DMS153 (cell line): Measurements from ENCODE around the gene SAMD4B.
"Not testable (repeated sequence)": the region's sequence is repeated elsewhere in the genome, so short reads cannot be mapped to it uniquely, and the experiment has no call there.

ENCODE experiments used
- DNase-seq: peaks from one replicate; lab custom pipeline; 2025; lab: John Stamatoyannopoulos, UW

The SAMD4B gene

DNA sequence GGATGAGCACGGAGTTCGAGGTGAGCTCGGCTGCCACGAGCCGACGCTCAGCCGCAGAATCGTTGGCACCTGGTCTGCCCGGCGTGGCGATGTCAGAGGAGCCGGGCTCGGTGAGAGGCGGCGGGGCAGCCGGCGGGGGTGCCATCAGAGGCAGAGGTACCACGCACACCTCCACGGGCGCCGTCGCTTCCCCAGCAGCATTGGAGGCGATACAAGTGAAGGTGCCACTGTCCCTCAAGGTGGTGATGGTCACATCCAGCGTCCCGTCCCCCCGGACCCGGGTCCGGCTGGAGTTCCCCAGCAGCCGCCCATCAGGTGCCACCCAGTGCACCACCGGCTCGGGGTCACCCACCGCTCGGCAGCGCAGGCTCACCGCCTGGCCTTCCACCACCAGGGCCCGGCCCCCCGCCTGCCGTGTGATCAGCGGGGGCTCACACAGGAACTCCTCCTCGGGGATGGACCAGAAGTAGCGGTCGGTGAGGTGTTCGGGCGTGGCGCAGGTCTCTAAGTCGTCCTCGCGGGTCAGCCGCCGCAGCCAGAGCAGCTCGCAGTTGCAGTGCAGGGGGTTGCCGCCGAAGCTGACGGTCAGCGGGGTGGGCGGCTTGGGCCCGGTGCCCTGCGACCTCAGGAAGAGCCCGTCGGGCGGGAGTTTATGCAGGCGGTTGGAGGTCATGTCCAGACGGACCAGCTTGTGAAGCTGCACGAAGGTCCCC, 28.0 kb upstream of the SAMD4B start:
- DNase-seq, result no peak

DNA sequence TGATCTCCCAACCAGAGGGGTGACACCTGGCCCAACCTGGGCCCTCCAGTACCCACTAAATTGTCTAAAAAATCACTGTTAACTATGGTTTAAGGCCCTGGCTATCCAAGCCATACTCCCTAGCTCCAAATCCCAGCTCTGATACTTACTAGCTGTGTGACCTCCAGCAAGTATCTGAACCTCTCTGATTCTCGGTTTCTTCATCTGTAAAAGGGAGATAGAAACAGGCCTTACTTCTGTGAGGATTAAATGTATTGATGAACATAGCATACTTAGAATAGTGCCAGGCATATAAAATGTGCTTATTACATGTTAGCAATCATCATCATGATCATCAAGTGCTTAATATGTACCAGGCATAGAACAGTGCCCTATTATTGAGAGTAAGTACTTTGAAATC, 26.3 kb upstream of the SAMD4B start:
- DNase-seq, result no peak

DNA sequence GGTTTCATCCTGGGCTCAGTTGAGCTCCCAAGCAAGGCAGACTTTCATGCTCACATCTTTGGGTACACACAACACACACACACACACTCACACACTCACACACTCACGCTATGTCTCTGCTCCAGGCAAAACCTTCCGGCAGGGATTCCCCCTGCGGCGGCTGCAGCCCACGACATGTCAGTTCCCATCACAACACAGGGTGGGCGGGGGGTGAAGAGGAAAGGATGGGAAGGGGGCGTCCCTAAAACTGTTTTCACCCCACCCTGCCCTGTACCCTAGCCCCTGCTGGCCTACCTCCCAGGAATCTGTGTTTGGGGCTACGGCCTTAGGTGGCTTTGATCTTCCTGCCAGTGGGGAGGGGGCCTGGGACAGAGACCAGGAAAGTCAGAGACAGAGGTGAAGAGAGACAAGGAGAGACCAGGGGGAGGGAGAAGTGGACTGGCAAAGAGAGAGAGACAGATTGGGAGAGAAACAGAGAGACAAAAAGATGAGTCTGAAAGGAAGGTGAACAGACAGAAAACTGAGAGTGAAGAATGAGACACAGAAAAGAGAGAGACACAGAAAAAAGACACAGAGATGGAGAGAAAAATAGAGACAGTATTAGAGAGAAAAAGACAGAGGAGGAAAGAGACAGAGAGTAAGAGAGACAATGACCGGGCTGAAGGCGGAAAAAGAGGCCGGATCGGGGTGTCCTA, 25.4 kb upstream of the SAMD4B start:
- no peak for DNase-seq

DNA sequence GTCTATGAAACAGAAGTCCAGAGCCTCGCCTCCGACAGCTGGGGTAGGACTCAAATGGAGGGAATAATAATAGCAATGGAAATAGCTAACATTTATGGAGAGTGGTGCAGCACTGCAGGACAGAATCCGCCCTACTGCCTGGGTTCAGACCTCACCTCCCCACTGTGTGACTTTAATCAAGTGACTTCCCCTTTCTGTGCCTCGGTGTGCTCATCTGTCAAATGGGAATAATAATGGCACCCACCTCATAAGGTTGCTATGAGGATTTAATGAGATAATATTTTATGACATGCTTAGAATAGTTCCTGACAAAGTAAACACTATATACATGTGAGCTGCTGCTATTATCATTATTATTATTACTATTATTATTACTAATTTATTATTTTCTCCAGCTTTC, 24.7 kb upstream of the SAMD4B start:
- no peak for DNase-seq

DNA sequence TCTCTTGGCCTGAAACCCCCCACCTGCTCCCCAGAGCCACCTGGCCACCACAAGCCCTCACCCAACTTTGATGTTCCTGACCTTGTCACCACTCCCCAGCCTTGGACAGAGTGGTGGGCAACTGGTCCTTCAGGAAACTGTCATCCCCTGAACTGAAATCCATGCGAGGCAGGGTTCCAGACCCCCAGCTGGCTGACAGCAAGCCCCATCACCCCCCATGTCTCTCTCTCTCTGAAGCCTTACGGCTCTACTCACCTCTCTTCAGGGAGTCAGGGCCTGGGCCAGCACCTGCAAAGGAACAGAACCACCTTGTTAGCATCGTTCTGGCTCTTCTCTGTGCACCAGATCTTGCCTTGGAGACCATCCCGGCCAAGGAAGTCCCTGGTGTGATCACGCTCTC, 24.1 kb upstream of the SAMD4B start:
- DNase-seq, result no peak

DNA sequence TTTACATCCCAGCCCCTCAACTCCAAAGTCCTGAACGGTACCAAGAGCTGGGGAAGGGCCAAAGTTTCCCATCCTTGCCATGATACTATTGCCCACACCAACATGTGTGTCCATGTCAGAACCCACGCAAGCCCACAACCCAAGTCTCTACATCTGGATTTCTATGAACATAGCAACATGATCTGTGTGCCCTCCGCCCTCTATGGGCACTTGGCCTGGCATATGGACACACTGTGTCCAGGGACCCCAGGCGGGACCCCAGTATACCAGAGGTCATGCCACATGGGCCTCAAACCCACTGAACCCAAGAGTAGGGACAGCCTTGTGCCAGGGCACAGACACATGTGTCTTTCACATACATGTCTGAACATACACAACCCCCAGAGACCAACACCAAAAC, 23.5 kb upstream of the SAMD4B start:
- no peak for DNase-seq

DNA sequence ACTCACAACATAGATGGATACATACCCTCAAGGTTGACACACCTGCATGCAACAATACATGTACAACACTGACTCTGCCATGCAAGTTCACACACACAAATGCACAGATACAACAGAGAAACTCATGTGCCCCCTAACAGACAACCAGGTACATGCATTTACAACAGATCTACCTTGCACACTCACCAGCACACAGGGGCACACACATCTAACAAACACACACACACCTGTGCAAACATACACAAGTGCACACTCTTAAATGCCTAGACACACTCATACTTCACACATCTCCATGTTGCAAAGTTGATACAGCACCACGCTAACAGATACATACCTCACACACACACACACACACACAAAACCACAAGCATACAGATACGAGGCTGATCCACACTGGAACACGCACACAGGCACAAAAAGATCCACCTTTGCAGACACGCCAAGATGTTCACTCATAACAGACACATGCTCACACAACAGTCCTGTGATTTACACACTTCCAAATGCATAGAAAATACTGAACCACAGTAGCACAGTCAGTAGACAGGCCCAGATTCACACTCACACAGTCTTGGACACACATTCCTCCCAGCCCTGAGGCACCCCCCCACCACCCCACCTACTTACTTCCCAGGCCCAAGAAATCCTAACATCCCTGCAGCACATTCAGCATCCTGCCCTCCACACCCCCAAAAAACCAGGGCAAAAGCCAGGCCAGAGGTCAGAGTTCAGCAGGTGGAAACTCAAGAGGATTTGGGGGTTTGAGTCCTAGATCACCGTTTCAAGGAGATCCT, 22.9 kb upstream of the SAMD4B start:
- DNase-seq, result no peak

DNA sequence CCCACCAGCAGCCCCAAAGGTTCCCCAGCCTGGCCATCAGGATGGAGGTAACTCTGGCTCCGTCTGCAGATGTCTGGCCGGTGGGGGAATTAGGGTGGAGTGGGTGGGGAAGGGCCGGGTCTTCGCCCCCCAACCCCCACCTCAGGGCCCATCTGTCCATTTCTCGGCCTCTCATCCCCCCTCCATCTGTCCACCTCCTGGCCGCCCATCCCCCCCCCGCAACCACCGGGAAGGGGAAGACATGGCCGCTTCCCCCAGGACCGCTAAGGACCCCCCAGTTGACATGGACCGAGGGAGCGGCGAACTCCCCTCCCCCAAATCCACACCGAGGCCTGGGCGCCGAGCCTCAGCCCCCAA, 22.4 kb upstream of the SAMD4B start:
- no peak for DNase-seq

DNA sequence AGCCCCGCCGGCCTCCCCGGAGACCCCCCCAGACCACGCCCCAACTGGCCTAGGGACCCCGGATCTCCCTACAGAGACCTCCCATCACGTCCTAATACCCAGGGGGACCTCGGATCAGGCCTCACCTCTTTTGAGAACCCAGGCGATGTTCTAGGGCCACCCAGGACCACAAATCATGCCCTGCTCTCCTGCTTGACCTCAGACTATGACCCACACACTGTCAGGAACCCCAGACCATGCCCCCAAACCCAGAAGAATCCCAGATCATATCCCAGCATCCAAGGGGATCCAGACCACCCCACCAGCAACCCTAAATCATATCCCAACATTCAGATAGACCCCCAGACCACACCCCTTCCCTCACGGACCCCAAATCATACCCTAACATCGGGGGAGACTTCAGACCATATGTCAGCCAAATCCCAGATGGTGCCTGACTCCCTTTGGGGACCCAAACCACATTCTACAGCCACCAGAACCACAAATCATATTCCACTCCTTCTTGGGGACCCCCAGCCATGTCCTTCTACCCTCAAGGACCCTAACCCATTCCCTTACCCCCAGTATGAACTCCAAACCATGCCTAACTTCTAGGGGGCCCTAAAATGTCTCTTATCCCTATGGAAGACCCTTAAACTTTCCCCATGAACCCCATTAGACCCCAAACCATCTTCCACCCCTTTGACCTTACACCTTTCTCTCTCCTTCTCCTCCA, 20.9 kb upstream of the SAMD4B start:
- no peak for DNase-seq

DNA sequence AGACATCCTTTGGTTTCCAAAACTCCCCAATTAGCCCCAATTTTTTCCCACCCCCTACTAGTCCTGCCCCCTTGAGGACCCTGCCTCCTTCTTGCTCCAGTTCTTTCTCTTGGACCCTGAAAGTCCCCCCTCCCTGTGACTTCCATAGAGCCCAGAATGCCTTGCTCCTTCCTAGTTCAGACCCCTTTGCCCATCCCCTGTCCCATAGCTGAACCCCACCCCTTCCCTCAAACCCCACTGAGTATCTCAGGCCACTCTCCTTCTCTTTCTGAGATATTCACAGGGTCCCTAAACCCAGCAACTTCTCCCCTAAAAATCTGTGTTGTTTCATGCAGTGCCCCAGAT, 20.4 kb upstream of the SAMD4B start:
- DNase-seq, result no peak

DNA sequence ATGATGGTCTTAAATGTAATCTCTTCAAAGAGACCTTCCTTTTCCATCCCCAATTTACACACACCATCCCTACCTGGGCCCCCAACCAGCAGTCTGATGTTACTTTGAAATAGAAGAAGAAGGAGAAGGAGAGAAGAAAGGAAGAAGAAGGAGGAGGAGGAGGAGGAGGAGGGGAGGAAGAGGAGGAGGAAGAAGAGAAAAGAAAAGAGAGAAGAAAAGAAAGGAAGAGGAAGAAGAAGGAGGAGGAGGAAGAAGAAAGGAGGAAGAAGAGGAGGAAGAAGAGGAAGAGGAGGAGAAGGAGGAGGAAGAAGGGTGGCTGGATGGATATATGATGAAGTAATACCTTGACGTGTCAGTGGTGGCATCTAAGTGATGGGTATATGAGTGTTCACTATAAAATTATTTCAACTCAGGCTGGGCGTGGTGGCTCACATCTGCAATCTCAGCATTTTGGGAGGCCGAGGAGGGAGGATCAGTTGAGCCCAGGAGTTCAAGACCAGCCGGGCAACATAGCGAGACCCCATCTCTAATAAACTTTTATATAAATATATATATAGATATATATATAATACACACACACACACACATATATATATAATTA, 17.9 kb upstream of the SAMD4B start:
- no peak for DNase-seq

DNA sequence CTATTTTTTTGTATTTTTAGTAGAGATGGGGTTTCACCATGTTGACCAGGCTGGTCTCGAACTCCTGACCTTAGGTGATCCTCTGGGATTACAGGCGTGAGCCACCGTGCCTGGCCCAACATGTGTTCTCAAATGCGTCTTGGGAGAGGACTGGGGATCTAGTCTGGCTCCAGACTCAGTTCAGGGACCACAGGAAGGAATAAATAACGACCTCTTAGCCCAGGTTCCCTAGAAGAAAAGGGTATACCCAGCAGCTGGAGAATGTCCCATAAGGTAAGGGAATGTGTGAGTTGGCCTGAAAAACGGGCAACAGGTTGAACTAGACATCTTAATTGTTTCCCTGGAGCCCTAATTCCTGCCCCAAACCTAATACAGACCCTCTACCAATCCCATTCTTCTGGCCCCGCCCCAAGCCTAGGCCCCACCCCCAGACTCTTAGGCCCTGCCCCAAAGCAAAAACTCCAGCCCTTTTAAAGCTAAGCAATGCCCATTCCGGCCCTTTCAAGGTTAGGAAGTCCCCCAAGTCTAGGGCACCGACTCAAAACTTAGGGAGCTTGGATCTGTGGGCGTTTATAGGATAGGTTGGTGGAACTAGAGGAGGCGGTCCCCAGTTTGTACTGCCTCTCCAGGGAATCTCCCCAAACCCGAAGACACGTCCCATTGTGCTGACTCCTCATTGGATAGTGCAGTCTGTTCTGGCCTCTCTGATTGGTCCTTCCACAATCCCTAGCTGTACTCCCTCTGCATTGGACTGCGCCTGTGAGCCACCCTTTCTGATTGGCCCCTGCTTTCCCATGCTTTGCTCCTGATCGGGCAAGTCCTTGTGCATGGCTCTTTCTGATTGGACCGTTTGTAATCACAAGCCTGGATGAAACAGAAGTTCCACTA, 16.2 kb upstream of the SAMD4B start:
- no peak for DNase-seq

DNA sequence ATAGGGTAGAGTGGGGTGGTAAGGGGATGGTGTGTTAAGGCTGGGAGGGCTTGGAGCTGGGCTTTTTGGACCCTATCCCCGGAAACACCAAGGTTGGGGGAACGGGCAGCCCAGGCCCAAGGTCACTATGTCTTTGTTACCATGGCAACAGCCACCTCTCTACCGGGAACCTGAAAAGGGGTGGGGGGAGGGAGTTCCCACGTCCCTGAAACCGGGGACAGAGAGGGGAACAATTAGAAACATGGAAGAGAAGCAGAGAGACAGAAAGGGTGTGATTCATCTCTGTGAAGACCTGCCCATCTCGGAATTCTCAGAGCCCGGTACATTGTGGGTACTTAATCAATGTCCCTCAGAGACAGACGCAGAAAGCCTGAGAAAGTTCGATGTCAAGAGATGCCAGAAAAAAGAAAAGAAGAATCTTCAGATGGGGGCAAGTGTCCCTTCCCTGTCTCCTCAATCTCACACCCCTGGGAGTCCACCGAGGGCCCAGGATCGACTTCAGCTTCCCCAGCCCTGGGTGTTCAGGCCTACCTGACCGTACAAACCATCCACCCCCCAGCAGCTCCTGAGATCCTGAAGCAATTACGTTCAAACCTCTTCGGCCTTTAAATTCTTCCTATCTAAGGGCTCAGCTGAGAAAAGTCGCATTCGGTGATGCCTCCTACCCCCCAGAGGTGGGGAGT, 14.7 kb upstream of the SAMD4B start:
- DNase-seq, result no peak

DNA sequence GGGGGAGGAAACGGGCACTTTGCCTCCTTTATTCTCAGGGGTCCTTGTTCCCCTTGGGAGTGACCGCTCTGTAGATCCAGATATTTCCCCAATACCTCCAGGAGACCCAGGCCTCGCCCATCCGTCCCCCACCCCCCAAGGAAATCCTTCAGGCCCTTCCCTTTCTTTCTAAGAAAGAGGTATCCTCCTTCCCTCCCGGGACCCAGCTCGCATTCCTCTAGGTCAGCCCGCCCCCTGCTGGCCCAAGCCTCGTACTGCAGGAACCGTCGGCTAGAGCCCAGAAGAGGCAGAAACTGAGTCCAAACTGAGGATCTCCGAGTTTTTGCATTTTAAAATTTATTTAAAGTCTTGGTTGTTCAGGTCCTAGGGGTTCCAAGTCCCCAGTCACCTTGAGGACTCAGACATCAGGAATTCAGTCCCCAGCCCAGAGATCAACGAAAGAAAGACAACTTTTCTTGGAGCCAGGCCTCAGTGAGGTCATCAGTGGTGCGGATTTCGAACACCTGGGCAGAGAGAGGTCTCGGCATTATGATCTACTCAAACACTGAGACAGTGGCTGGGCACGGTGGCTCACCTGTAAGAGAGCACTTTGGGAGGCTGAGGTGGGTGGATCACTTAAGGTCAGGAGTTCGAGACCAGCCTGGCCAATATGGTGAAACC, 14.0 kb upstream of the SAMD4B start:
- DNase-seq, result peak; percentile 10

DNA sequence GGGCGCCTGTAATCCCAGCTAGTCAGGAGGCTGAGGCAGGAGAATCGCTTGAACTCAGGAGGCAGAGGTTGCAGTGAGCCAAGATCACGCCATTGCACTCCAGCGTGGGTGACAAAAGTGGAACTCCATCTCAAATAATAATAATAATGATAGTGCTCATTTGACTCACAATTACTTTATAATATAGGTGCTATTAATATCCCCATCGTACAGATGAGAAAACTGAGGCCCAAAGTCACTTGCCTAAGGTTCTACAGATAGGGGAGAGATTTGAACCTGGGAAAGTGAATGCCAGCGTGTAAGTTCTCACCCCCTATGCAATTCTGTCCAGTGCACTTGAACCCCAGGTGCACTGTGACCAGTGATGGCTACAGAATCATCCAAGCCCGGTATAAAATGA, 12.3 kb upstream of the SAMD4B start:
- DNase-seq, result no peak

DNA sequence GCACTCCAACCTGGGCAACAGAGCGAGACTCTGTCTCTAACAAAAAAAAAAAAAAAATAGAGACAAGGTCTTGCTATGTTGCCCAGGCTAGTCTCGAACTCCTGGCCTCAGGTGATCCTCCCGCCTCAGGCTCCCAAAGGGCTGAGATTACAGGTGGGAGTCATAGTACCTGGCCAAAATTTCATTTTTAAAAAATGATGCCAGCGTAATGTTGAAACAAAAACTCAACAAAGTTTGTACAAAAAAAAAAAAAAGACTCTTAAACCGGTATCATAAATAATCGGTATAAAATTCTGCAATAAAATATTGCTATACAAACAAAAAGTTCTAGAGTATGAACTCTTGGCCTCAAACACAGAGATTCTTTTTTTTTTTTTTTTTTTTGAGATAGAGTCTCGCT, 9.9 kb upstream of the SAMD4B start:
- no peak for DNase-seq

DNA sequence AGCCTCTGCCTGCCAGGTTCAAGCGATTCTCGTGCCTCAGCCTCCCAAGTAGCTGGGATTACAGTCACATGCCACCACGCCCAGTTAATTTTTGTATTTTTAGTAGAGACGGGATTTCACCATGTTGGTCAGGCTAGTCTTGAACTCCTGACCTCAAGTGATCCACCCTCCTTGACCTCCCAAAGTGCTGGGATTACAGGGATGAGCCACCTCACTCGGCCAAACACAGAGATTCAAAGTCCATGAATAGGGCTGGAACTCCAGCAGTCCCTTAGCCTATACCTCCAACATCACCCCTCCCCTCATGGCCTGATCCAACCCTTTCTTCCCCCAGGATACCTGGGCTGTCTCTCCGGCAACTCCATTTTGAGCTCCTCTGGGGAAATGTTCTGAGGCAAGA, 9.5 kb upstream of the SAMD4B start:
- not testable (repeated sequence) for DNase-seq

DNA sequence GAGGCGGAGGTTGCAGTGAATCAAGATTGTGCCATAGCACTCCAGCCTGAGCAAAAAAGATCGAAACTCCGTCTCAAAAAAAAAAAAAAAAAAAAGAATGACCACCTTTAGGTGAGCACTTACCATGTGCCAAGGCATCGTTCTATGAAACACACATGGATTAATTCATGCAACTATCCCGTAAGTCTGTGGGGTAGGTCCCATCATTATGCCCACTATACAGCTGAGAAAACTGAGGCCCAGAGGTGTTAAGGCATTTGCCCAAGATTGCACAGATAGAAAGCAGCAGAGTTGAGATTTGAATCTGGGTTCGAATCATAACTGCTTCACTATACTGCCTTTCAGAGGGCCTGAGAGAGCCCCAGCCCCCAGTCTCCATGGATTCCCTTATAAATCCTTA, 8.7 kb upstream of the SAMD4B start:
- DNase-seq, result no peak

DNA sequence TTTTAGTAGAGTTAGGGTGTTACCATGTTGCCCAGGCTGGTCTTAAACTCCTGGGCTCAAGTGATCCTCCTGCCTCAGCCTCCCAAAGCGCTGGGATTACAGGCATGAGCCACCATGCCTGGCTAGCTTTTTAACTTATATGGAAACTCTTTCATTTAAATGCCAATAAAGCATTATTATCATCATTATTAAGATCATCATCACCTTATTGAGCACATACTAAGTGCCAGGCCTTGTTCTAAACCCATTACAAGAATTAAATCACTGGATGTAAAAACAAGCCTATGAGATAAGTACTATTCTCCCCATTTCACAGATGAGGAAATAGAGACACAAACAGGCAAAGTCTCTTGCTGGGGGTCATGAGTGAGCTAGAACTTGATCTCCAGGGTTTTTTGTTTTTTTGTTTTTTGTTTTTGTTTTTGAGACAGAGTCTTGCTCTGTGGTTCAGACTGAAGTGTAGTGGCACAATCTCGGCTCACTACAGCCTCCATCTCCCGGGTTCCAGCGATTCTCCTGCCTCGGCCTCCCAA, 7.7 kb upstream of the SAMD4B start:
- no peak for DNase-seq

DNA sequence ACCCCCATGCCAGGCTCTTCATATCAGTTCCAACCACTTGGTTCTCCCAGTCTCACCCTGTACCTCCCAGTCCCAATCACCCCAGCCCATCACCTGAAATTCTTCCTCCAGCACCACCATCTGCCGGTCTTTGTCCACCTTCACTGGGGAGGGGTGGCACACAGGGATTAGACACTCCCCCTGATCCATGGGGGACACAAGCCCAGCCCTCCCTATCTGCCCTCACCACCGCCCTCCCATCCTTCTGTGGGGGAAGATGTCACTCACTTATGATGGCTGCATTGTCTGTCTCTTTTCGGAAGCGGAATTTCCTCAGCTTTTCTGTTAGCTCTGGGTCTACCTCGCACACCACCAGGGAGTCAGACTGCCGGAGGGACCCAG, 7.1 kb upstream of the SAMD4B start:
- DNase-seq, result no peak
